SU-DHL-6 (cell line): ENCODE measurements around the gene MIXL1.
A peak's percentile ranks its signal among the peaks of the same experiment; 100 is the strongest.

Source experiments
- H2AFZ ChIP-seq: fragments of 200-600 bp; sonication (generic); 2 replicates; pipeline ENCODE4 v1.6.1; 2014; ENCODE audit warnings: low read depth, mild to moderate bottlenecking, moderate library complexity, mixed read lengths, antibody characterized with exemption, low read length; ENCODE audit not compliant: severe bottlenecking
- H3F3A ChIP-seq: fragments of 200-600 bp; shearing (Covaris generic); 2 replicates; pipeline ENCODE4 v1.6.0; 2016; ENCODE audit warnings: antibody characterized with exemption, mild to moderate bottlenecking; ENCODE audit not compliant: insufficient read depth
- H3K27ac ChIP-seq: fragments of 200-600 bp; sonication (generic); 2 replicates; pipeline ENCODE4 v1.5.1; 2016; ENCODE audit warnings: low read depth, mild to moderate bottlenecking, low read length, moderate library complexity, mixed read lengths
- H3K27me3 ChIP-seq: fragments of 200-600 bp; sonication (generic), shearing (Covaris generic); 2 replicates; pipeline ENCODE4 v1.6.0; 2014; ENCODE audit warnings: mild to moderate bottlenecking, low read length
- H3K36me3 ChIP-seq: fragments of 200-600 bp; sonication (generic); 2 replicates; pipeline ENCODE4 v1.6.1; 2014; ENCODE audit warnings: mild to moderate bottlenecking, low read length, mixed read lengths
- H3K4me2 ChIP-seq: fragments of 300-600, 200-600 bp; shearing (Covaris generic), sonication (generic); 2 replicates; pipeline ENCODE4 v1.6.0; 2014; ENCODE audit warnings: low read length, low read depth, mild to moderate bottlenecking; ENCODE audit not compliant: poor library complexity, severe bottlenecking
- H3K4me3 ChIP-seq: fragments of 200-600 bp; sonication (generic); 2 replicates; pipeline ENCODE4 v1.5.1; 2014; ENCODE audit warnings: antibody characterized with exemption, low read length, mild to moderate bottlenecking, mixed read lengths; ENCODE audit not compliant: insufficient read depth, poor library complexity, severe bottlenecking
- H3K79me2 ChIP-seq: fragments of 200-600 bp; sonication (generic); 2 replicates; pipeline ENCODE4 v1.6.1; 2014; ENCODE audit warnings: mild to moderate bottlenecking, low read length, moderate library complexity; ENCODE audit not compliant: insufficient read depth
- H3K9ac ChIP-seq: fragments of 200-600 bp; sonication (generic); 2 replicates; pipeline ENCODE4 v1.7.0; 2014; ENCODE audit warnings: mild to moderate bottlenecking, low read length
- H3K9me2 ChIP-seq: fragments of 200-600 bp; sonication (generic); replicated peaks from 2 replicates; pipeline ENCODE4 v1.6.1; 2014; ENCODE audit warnings: low read length; ENCODE audit not compliant: insufficient read depth
- H3K9me3 ChIP-seq: fragments of 200-600 bp; sonication (generic); 2 replicates; pipeline ENCODE4 v1.6.1; 2014; ENCODE audit warnings: low read length, mixed read lengths; ENCODE audit not compliant: insufficient read depth
- H4K20me1 ChIP-seq: fragments of 200-600 bp; sonication (generic); 2 replicates; pipeline ENCODE4 v1.6.1; 2014; ENCODE audit warnings: low read depth, mild to moderate bottlenecking, antibody characterized with exemption, low read length, moderate library complexity, mixed read lengths
- EZH2phosphoT487 ChIP-seq: fragments of 200-600 bp; sonication (generic), shearing (Covaris generic); conservative IDR thresholded peaks from 2 replicates; pipeline ENCODE4 v1.6.1; 2018; ENCODE audit warnings: mild to moderate bottlenecking, antibody characterized with exemption, low read length, moderate library complexity, mixed read lengths
- TF ChIP-seq, protein P1 (sequence below): fragments of 200-600 bp; sonication (generic); IDR thresholded peaks from one replicate; pipeline ENCODE4 v1.5.1; 2017; ENCODE audit warnings: antibody characterized with exemption, mild to moderate bottlenecking, low read length, moderate library complexity; ENCODE audit not compliant: insufficient read depth, poor library complexity, severe bottlenecking

Gene MIXL1

DNA sequence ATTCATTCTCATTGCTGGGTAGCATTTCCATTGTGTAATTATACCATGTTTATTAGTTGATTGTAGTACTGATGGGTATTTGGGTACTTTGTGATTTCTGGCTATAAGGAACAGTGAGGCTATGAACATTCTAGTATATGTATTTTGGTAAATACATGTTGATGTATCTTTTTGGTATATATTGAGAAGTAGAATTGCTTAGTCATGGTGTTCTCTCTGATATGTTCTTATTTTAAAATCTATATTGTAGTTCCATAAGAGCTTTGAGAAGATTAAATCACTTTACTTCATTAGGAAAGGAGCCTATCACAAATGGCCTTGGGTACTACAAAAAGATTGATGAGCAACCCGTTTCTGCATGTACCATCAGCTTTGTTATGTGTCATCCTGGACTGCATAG lies 13.4 kb downstream of the MIXL1 start:
- Histone ChIP-seq H3K9me2 (no peaks in the 10 kb centered on the region), H3K9me3 (no peaks in the 10 kb centered on the region), H3K4me3 (no peak overlapping the region), H3K27ac (no peak overlapping the region), H3F3A (peaks cover 18% of the 10 kb centered on the region), H3K9ac (no peak overlapping the region), H3K27me3 (no peaks in the 10 kb centered on the region), H3K36me3 (peaks cover 40% of the 10 kb centered on the region), H2AFZ (no peak overlapping the region), H3K79me2 (no peaks in the 10 kb centered on the region), H4K20me1 (no peaks in the 10 kb centered on the region), H3K4me2 (no peak overlapping the region)
- TF ChIP-seq, protein P1, sequence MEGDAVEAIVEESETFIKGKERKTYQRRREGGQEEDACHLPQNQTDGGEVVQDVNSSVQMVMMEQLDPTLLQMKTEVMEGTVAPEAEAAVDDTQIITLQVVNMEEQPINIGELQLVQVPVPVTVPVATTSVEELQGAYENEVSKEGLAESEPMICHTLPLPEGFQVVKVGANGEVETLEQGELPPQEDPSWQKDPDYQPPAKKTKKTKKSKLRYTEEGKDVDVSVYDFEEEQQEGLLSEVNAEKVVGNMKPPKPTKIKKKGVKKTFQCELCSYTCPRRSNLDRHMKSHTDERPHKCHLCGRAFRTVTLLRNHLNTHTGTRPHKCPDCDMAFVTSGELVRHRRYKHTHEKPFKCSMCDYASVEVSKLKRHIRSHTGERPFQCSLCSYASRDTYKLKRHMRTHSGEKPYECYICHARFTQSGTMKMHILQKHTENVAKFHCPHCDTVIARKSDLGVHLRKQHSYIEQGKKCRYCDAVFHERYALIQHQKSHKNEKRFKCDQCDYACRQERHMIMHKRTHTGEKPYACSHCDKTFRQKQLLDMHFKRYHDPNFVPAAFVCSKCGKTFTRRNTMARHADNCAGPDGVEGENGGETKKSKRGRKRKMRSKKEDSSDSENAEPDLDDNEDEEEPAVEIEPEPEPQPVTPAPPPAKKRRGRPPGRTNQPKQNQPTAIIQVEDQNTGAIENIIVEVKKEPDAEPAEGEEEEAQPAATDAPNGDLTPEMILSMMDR = no peak
- no peak for TF ChIP-seq EZH2phosphoT487

DNA sequence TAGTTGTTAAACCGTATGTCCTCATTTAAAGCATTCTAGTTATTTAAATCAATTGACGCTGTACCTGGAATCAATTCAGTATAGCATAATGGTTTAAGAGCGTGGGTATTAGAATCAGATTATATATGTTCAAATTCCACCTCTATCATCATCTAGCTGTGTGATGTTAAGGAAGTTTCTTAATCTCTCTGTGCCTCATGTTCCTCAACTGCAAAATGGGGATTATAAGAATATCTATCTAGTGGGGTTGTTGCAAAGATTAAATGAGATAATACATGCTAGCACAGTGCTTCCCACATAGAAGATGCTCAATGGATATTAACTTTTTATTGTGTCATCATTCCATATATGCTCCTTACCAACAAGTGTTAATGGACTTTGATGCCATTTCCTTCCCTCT lies 16.0 kb downstream of the MIXL1 start:
- TF ChIP-seq EZH2phosphoT487 = no peak
- TF ChIP-seq, protein P1 = no peak
- no peak overlapping the region for H3K27ac ChIP-seq
- no peaks in the 10 kb centered on the region for H3K79me2 ChIP-seq
- no peaks in the 10 kb centered on the region for H3K9me3 ChIP-seq
- no peak overlapping the region for H3K4me3 ChIP-seq
- H2AFZ ChIP-seq = no peak overlapping the region
- no peaks in the 10 kb centered on the region for H3F3A ChIP-seq
- H3K36me3 ChIP-seq = peaks cover 26% of the 10 kb centered on the region; the same call in 1 of the 2 replicates
- H3K27me3 ChIP-seq = no peaks in the 10 kb centered on the region
- H3K9me2 ChIP-seq = no peaks in the 10 kb centered on the region
- H3K9ac ChIP-seq = no peak overlapping the region
- no peak overlapping the region for H3K4me2 ChIP-seq
- H4K20me1 ChIP-seq = no peaks in the 10 kb centered on the region

- Histone ChIP-seq H3K4me2 (peak overlapping the region; percentile 6), H2AFZ (no peak overlapping the region), H3K9ac (no peak overlapping the region), H3K27ac (peak overlapping the region; percentile 16; the same call in 1 of the 2 replicates), H3K9me3 (no peaks in the 10 kb centered on the region), H4K20me1 (no peaks in the 10 kb centered on the region), H3K27me3 (no peaks in the 10 kb centered on the region), H3K79me2 (no peaks in the 10 kb centered on the region; the same call in 1 of the 2 replicates), H3K9me2 (no peaks in the 10 kb centered on the region), H3K4me3 (no peak overlapping the region), H3K36me3 (peaks cover 16% of the 10 kb centered on the region; the same call in 1 of the 2 replicates), H3F3A (peaks cover 33% of the 10 kb centered on the region)
- TF ChIP-seq, protein P1 = no peak
- no peak for TF ChIP-seq EZH2phosphoT487
Observed at GRCh38 chr1:226248091-226248490, 24.6 kb downstream of the MIXL1 start.
